ENCODE measurements around the gene P2RX2. TPM values are rescaled to one million over a fixed set of nuclear protein-coding genes. Genes with fewer than 3 reads are reported as not detected.

P2RX2 gene
- total RNA-seq, 1 donor: not detected

- Histone ChIP-seq H3K4me2 (ENCODE audit: insufficient read depth, low read length) (no peak overlapping the region), H3K4me3 (ENCODE audit: insufficient read depth, low read length) (no peak overlapping the region), H3K36me3 (ENCODE audit: insufficient read depth, low read length) (no peaks in the 10 kb centered on the region), H3K79me2 (ENCODE audit: insufficient read depth, low read length) (no peaks in the 10 kb centered on the region), H4K20me1 (ENCODE audit: insufficient read depth, low read length) (no peaks in the 10 kb centered on the region), H3K9me3 (ENCODE audit: low read depth, low read length) (no peaks in the 10 kb centered on the region), H3K27me3 (ENCODE audit: insufficient read depth, low read length) (no peaks in the 10 kb centered on the region), H3K4me1 (ENCODE audit: insufficient read depth, low read length) (no peaks in the 10 kb centered on the region), H3K27ac (ENCODE audit: low read depth, low read length) (no peak overlapping the region), H2AFZ (ENCODE audit: low read length) (no peak overlapping the region)
- DNase-seq (ENCODE audit: insufficient read length, low spot score, missing footprints): no peak
- no peak for TF ChIP-seq CTCF (IDR thresholded peaks at IDR 0.05; ENCODE audit: extremely low read depth, low read depth, low read length)
These were observed 37.1 kb upstream of the P2RX2 start for GRCh38 chr12:132581348-132582057.

DNA sequence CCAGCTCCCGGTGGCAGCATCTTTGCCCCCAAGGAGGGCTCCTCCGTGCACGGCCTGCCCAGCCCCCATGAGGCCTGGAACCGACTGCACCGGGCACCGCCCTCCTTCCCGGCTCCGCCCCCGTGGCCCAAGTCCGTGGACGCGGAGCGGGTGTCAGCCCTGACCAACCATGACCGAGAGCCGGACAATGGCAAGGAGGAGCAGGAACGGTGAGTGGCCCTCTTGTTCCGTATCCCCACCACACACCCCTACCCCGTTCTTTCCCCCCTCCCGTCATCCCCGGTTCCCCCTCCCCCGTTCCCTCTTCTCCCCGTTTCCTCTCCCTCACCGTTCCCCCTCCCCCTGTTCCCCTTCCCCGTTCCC lies 36.5 kb upstream of the P2RX2 start:
- no peak for TF ChIP-seq CTCF (IDR thresholded peaks at IDR 0.05; ENCODE audit: extremely low read depth, low read depth, low read length)
- Histone ChIP-seq H3K4me2 (ENCODE audit: insufficient read depth, low read length) (no peak overlapping the region), H3K27ac (ENCODE audit: low read depth, low read length) (no peak overlapping the region), H3K4me1 (ENCODE audit: insufficient read depth, low read length) (no peaks in the 10 kb centered on the region), H3K79me2 (ENCODE audit: insufficient read depth, low read length) (no peaks in the 10 kb centered on the region), H3K27me3 (ENCODE audit: insufficient read depth, low read length) (no peaks in the 10 kb centered on the region), H3K36me3 (ENCODE audit: insufficient read depth, low read length) (no peaks in the 10 kb centered on the region), H4K20me1 (ENCODE audit: insufficient read depth, low read length) (no peaks in the 10 kb centered on the region), H2AFZ (ENCODE audit: low read length) (no peak overlapping the region), H3K9me3 (ENCODE audit: low read depth, low read length) (no peaks in the 10 kb centered on the region), H3K4me3 (ENCODE audit: insufficient read depth, low read length) (no peak overlapping the region)
- DNase-seq (ENCODE audit: insufficient read length, low spot score, missing footprints): no peak

DNA sequence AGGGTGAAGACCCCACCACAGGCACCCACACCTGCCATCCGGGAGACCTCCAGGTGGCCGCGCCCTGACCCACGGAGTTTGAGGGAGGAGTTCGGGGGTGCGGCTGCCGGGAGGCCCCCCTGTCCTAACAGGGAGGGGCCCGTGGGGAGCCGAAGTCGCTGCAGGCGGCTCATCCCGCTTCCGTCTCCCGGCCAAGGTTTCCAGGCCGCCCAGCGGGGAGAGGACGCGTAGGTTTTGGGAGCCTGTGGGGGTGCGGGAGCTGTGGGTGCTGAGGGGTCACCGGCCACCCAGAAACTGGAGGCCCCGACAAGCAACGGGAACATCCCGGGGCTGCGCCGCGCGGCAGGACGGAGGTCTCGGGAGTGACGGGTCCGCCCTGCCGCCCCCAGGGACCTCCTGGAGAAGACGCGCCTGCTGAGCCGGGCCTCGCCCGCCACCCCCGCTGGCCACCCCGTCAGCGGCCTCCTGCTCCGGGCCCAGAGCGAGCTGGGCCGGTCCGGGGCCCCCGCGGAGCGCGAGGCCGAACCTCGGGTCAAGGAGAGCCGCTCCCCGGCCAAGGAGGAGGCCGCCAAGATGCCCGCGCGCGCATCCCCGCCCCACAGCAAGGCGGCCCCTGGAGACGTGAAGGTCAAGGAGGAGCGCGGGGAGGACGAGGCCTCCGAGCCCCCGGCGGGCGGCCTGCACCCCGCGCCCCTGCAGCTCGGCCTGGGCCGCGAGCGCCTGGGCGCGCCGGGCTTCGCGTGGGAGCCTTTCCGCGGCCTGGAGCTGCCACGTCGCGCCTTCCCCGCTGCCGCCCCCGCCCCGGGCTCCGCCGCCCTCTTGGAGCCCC lies 35.8 kb upstream of the P2RX2 start:
- no peaks in the 10 kb centered on the region for H3K27me3 ChIP-seq (ENCODE audit: insufficient read depth, low read length)
- no peaks in the 10 kb centered on the region for H3K9me3 ChIP-seq (ENCODE audit: low read depth, low read length)
- H4K20me1 ChIP-seq (ENCODE audit: insufficient read depth, low read length): no peaks in the 10 kb centered on the region
- H3K79me2 ChIP-seq (ENCODE audit: insufficient read depth, low read length): no peaks in the 10 kb centered on the region
- H3K4me3 ChIP-seq (ENCODE audit: insufficient read depth, low read length): no peak overlapping the region
- TF ChIP-seq CTCF (IDR thresholded peaks at IDR 0.05; ENCODE audit: extremely low read depth, low read depth, low read length): no peak
- H2AFZ ChIP-seq (ENCODE audit: low read length): no peak overlapping the region
- no peaks in the 10 kb centered on the region for H3K4me1 ChIP-seq (ENCODE audit: insufficient read depth, low read length)
- DNase-seq (ENCODE audit: insufficient read length, low spot score, missing footprints): no peak
- no peak overlapping the region for H3K27ac ChIP-seq (ENCODE audit: low read depth, low read length)
- H3K4me2 ChIP-seq (ENCODE audit: insufficient read depth, low read length): no peak overlapping the region
- H3K36me3 ChIP-seq (ENCODE audit: insufficient read depth, low read length): no peaks in the 10 kb centered on the region

GRCh38 chr12:132583411-132583710 lies 35.2 kb upstream of the P2RX2 start:
- Histone ChIP-seq H3K27me3 (ENCODE audit: insufficient read depth, low read length) (no peaks in the 10 kb centered on the region), H3K4me3 (ENCODE audit: insufficient read depth, low read length) (no peak overlapping the region), H3K36me3 (ENCODE audit: insufficient read depth, low read length) (no peaks in the 10 kb centered on the region), H4K20me1 (ENCODE audit: insufficient read depth, low read length) (no peaks in the 10 kb centered on the region), H3K27ac (ENCODE audit: low read depth, low read length) (no peak overlapping the region), H2AFZ (ENCODE audit: low read length) (no peak overlapping the region), H3K4me2 (ENCODE audit: insufficient read depth, low read length) (no peak overlapping the region), H3K79me2 (ENCODE audit: insufficient read depth, low read length) (no peaks in the 10 kb centered on the region), H3K9me3 (ENCODE audit: low read depth, low read length) (no peaks in the 10 kb centered on the region), H3K4me1 (ENCODE audit: insufficient read depth, low read length) (no peaks in the 10 kb centered on the region)
- DNase-seq (ENCODE audit: insufficient read length, low spot score, missing footprints): no peak
- no peak for TF ChIP-seq CTCF (IDR thresholded peaks at IDR 0.05; ENCODE audit: extremely low read depth, low read depth, low read length)

Data from osteoblast (primary cell).